Measurements from ENCODE around the gene GLI3.

Gene GLI3

GRCh38 chr7:41978858-41979257 is 258.2 kb downstream of the GLI3 start:
- H3K4me2 ChIP-seq (ENCODE audit: insufficient read depth, low read length), result no peak overlapping the region
- H3K9ac ChIP-seq (ENCODE audit: low read depth, low read length), result no peak overlapping the region
- no peak for ATAC-seq (ENCODE audit: insufficient read depth, low read depth)
- H4K20me1 ChIP-seq (ENCODE audit: insufficient read depth, low read length), result no peaks in the 10 kb centered on the region
- H3K79me2 ChIP-seq (ENCODE audit: insufficient read depth, low read length), result no peaks in the 10 kb centered on the region
- TF ChIP-seq CTCF (IDR thresholded peaks at IDR 0.05; ENCODE audit: borderline replicate concordance, extremely low read depth, low read length, poor library complexity, severe bottlenecking), result no peak
- no peak for TF ChIP-seq EZH2 (IDR thresholded peaks at IDR 0.05; ENCODE audit: borderline replicate concordance, low read depth, low read length, severe bottlenecking)
- no peaks in the 10 kb centered on the region for H3K9me3 ChIP-seq (ENCODE audit: insufficient read depth, low read length, severe bottlenecking)
- no peak overlapping the region for H3K27ac ChIP-seq (ENCODE audit: low read length)
- no peak overlapping the region for H2AFZ ChIP-seq (ENCODE audit: low read depth, low read length)
- no peaks in the 10 kb centered on the region for H3K4me1 ChIP-seq (ENCODE audit: insufficient read depth, low read length)
- H3K27me3 ChIP-seq (ENCODE audit: insufficient read depth, low read length, poor library complexity), result no peaks in the 10 kb centered on the region
- no peak overlapping the region for H3K4me3 ChIP-seq (ENCODE audit: low read depth in 1 of 2, low read length in 2 of 2)
- DNase-seq, result no peak
- peaks cover 34% of the 10 kb centered on the region for H3K36me3 ChIP-seq (ENCODE audit: insufficient read depth, low read length)

GRCh38 chr7:41977661-41978060 is 259.3 kb downstream of the GLI3 start:
- TF ChIP-seq EZH2 (IDR thresholded peaks at IDR 0.05; ENCODE audit: borderline replicate concordance, low read depth, low read length, severe bottlenecking), result no peak
- TF ChIP-seq CTCF (IDR thresholded peaks at IDR 0.05; ENCODE audit: borderline replicate concordance, extremely low read depth, low read length, poor library complexity, severe bottlenecking), result no peak
- DNase-seq, result no peak
- Histone ChIP-seq H3K4me3 (ENCODE audit: low read depth in 1 of 2, low read length in 2 of 2) (no peak overlapping the region), H3K4me1 (ENCODE audit: insufficient read depth, low read length) (no peaks in the 10 kb centered on the region), H3K4me2 (ENCODE audit: insufficient read depth, low read length) (no peak overlapping the region), H3K27ac (ENCODE audit: low read length) (no peak overlapping the region), H4K20me1 (ENCODE audit: insufficient read depth, low read length) (no peaks in the 10 kb centered on the region), H3K79me2 (ENCODE audit: insufficient read depth, low read length) (no peaks in the 10 kb centered on the region), H3K9ac (ENCODE audit: low read depth, low read length) (no peak overlapping the region), H3K9me3 (ENCODE audit: insufficient read depth, low read length, severe bottlenecking) (no peaks in the 10 kb centered on the region), H3K27me3 (ENCODE audit: insufficient read depth, low read length, poor library complexity) (no peaks in the 10 kb centered on the region), H2AFZ (ENCODE audit: low read depth, low read length) (no peak overlapping the region), H3K36me3 (ENCODE audit: insufficient read depth, low read length) (peaks cover 36% of the 10 kb centered on the region)
- ATAC-seq (ENCODE audit: insufficient read depth, low read depth), result no peak

- Histone ChIP-seq H3K4me3 (ENCODE audit: low read depth in 1 of 2, low read length in 2 of 2) (no peak overlapping the region), H3K4me2 (ENCODE audit: insufficient read depth, low read length) (no peak overlapping the region), H3K4me1 (ENCODE audit: insufficient read depth, low read length) (no peaks in the 10 kb centered on the region), H3K9ac (ENCODE audit: low read depth, low read length) (no peak overlapping the region), H2AFZ (ENCODE audit: low read depth, low read length) (no peak overlapping the region), H3K79me2 (ENCODE audit: insufficient read depth, low read length) (no peaks in the 10 kb centered on the region), H4K20me1 (ENCODE audit: insufficient read depth, low read length) (no peaks in the 10 kb centered on the region), H3K9me3 (ENCODE audit: insufficient read depth, low read length, severe bottlenecking) (no peaks in the 10 kb centered on the region), H3K27ac (ENCODE audit: low read length) (no peak overlapping the region), H3K27me3 (ENCODE audit: insufficient read depth, low read length, poor library complexity) (no peaks in the 10 kb centered on the region), H3K36me3 (ENCODE audit: insufficient read depth, low read length) (peaks cover 41% of the 10 kb centered on the region)
- peak; percentile 57; the same call in 1 of the 3 replicates for ATAC-seq (ENCODE audit: insufficient read depth, low read depth)
- peak; percentile 15 for DNase-seq
- TF ChIP-seq EZH2 (IDR thresholded peaks at IDR 0.05; ENCODE audit: borderline replicate concordance, low read depth, low read length, severe bottlenecking) (no peak), CTCF (IDR thresholded peaks at IDR 0.05; ENCODE audit: borderline replicate concordance, extremely low read depth, low read length, poor library complexity, severe bottlenecking) (peak; percentile 73)
Observed at GRCh38 chr7:41977151-41977651, 259.8 kb downstream of the GLI3 start.

- H4K20me1 ChIP-seq (ENCODE audit: insufficient read depth, low read length), result no peaks in the 10 kb centered on the region
- ATAC-seq (ENCODE audit: insufficient read depth, low read depth), result no peak
- no peak overlapping the region for H3K4me2 ChIP-seq (ENCODE audit: insufficient read depth, low read length)
- H3K9ac ChIP-seq (ENCODE audit: low read depth, low read length), result no peak overlapping the region
- no peaks in the 10 kb centered on the region for H3K9me3 ChIP-seq (ENCODE audit: insufficient read depth, low read length, severe bottlenecking)
- H3K27me3 ChIP-seq (ENCODE audit: insufficient read depth, low read length, poor library complexity), result no peaks in the 10 kb centered on the region
- H3K4me1 ChIP-seq (ENCODE audit: insufficient read depth, low read length), result no peaks in the 10 kb centered on the region
- H3K4me3 ChIP-seq (ENCODE audit: low read depth in 1 of 2, low read length in 2 of 2), result no peak overlapping the region
- TF ChIP-seq EZH2 (IDR thresholded peaks at IDR 0.05; ENCODE audit: borderline replicate concordance, low read depth, low read length, severe bottlenecking) (no peak), CTCF (IDR thresholded peaks at IDR 0.05; ENCODE audit: borderline replicate concordance, extremely low read depth, low read length, poor library complexity, severe bottlenecking) (no peak)
- H3K36me3 ChIP-seq (ENCODE audit: insufficient read depth, low read length), result peaks cover 46% of the 10 kb centered on the region
- H3K27ac ChIP-seq (ENCODE audit: low read length), result no peak overlapping the region
- H3K79me2 ChIP-seq (ENCODE audit: insufficient read depth, low read length), result no peaks in the 10 kb centered on the region
- no peak overlapping the region for H2AFZ ChIP-seq (ENCODE audit: low read depth, low read length)
- DNase-seq, result no peak
Observed at GRCh38 chr7:41976411-41976810, 260.6 kb downstream of the GLI3 start.

Data from DND-41 (cell line).